Measurements from ENCODE around the gene ITGA2B. TPM values are rescaled to one million over a fixed set of nuclear protein-coding genes. Genes with fewer than 3 reads are reported as not detected.

ITGA2B gene
- total and polyA plus RNA-seq, 2 of the 8 experiments (the other 6 are each of a cell fraction or from before 2014, with no cell fraction given) = 6.9 to 12.3 TPM

DNA sequence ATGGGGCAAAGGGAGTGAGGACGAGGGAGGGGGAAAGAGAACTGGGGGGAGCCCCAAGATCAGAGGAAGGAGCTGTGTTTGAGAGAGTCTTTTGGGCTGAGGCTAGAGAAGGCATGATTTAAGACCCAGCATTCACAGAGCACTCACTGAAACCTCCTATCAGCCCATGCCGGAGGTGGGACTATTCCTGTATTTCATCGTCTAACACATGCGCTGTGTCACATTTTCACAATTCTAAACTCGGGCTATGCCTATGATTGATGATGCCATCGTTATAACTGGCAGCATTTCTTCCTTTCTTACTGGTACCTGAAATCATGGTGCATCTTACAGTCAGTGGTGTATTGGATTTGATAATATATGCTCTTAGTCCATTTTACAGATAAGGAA lies 29.3 kb downstream of the ITGA2B start:
- FAIRE-seq (no peak), DNase-seq (ENCODE audit: low read depth in 1 of 2, low spot score in 2 of 2) (no peak)
- no peak overlapping the region for H4K5ac ChIP-seq (ENCODE audit: insufficient read length, low read depth, low read length)
- no peak overlapping the region for H2AFZ ChIP-seq (ENCODE audit: low read length)
- 69% methylated on average over 6 of the region's 6 CpGs; no CpG with 5 or more reads in 1 of the 2 experiments for WGBS, 2 experiments (ENCODE audit: extremely low coverage in 1 of 2, insufficient coverage in 1 of 2, insufficient read length in 1 of 2, insufficient replicate concordance in 2 of 2, low coverage in 1 of 2, low lambda C conversion rate in 2 of 2, missing lambda C conversion rate in 1 of 2)
- H3K4me2 ChIP-seq (ENCODE audit: insufficient read depth in 1 of 2, low read depth in 2 of 2, low read length in 2 of 2) = no peak overlapping the region; a peak in 1 of 4 replicates
- H2BK120ac ChIP-seq (replicated peaks; ENCODE audit: low read depth, low read length) = no peak overlapping the region
- ChIA-PET POLR2A (ENCODE audit: partially characterized antibody) (interaction anchor here (0.6 to 3.8 kb wide), 7 partner anchors 12 to 1341 kb away, joined by 3 to 13 read pairs (median 3); partner anchors contain the start of genes GPATCH8 and RUNDC3A), CTCF (ENCODE audit: partially characterized antibody) (interaction anchor here (0.7 to 10.1 kb wide), 8 partner anchors 9 to 274 kb away, joined by 3 to 177 read pairs (median 4); partner anchors contain the start of gene GRN)
- H2BK12ac ChIP-seq (ENCODE audit: low read depth, low read length) = no peak overlapping the region
- no peak overlapping the region for H4K91ac ChIP-seq (replicated peaks; ENCODE audit: insufficient read length, low read length)
- no peak overlapping the region for H3K27ac ChIP-seq (ENCODE audit: low read depth, low read length)
- H3K23me2 ChIP-seq (ENCODE audit: low read depth, low read length) = peaks cover 2% of the 10 kb centered on the region; the same call in 1 of the 2 replicates
- no peaks in the 10 kb centered on the region for H3K9me3 ChIP-seq (ENCODE audit: insufficient read depth in 2 of 2, low read depth in 1 of 2, low read length in 1 of 2)
- no peak overlapping the region for H4K8ac ChIP-seq (ENCODE audit: extremely low read depth, insufficient read depth, low read length)
- no peak overlapping the region for H2BK15ac ChIP-seq (ENCODE audit: low read length)
- peaks cover 3 to 27% of the 10 kb centered on the region in 2 experiments for H4K20me1 ChIP-seq (replicated peaks in 1 of 2; ENCODE audit: control insufficient read depth in 1 of 2, insufficient read depth in 2 of 2, low read length in 2 of 2)
- TF ChIP-seq RFX5 (IDR thresholded peaks at IDR 0.05; ENCODE audit: borderline replicate concordance, low read depth, low read length) = no peak
- no peak for TF ChIP-seq POLR2A (IDR thresholded peaks at IDR 0.05; ENCODE audit: control extremely low read depth in 1 of 2, low read depth in 2 of 2, low read length in 2 of 2)
- TF ChIP-seq NANOG (IDR thresholded peaks at IDR 0.05; ENCODE audit: insufficient read depth, low read depth, low read length, poor library complexity, severe bottlenecking) = no peak
- no peak for TF ChIP-seq TAF7 (optimal IDR thresholded peaks at IDR 0.05; ENCODE audit: borderline replicate concordance, low read depth, low read length)
- TF ChIP-seq KDM1A (IDR thresholded peaks at IDR 0.05; ENCODE audit: borderline replicate concordance, low read length) = no peak
- TF ChIP-seq SRF (IDR thresholded peaks at IDR 0.05; ENCODE audit: low read depth, low read length) = no peak
- no peak overlapping the region for H3K4me3 ChIP-seq (ENCODE audit: extremely low read depth in 1 of 4, insufficient read depth in 2 of 4, low read depth in 3 of 4, low read length in 4 of 4)
- H3K23ac ChIP-seq (ENCODE audit: insufficient read length) = no peak overlapping the region
- H3K14ac ChIP-seq (ENCODE audit: insufficient read length) = no peak overlapping the region
- H3K79me2 ChIP-seq (ENCODE audit: control insufficient read depth in 1 of 2, insufficient read depth in 2 of 2, low read length in 2 of 2) = peaks cover 0 to 7% of the 10 kb centered on the region in 2 experiments; a peak in 1 of 4 replicates
- peaks cover 12% of the 10 kb centered on the region for H3K79me1 ChIP-seq (ENCODE audit: low read depth, low read length)
- peaks cover 0 to 6% (median 1%) of the 10 kb centered on the region in 4 experiments; a peak in 1 of 8 replicates for H3K36me3 ChIP-seq (ENCODE audit: control insufficient read depth in 2 of 4, insufficient read depth in 4 of 4, low read length in 3 of 4)
- H3K27me3 ChIP-seq (replicated peaks in 1 of 4; ENCODE audit: control insufficient read depth in 3 of 4, extremely low read depth in 1 of 4, insufficient read depth in 3 of 4, low read length in 3 of 4) = no peaks in the 10 kb centered on the region
- no peak overlapping the region for H3K4ac ChIP-seq (replicated peaks; ENCODE audit: insufficient read length, low read depth, low read length)
- H3K56ac ChIP-seq (replicated peaks; ENCODE audit: insufficient read length, low read depth, low read length) = no peak overlapping the region
- H3K18ac ChIP-seq (ENCODE audit: extremely low read depth, low read length) = no peak overlapping the region
- no peak overlapping the region for H3K9ac ChIP-seq (replicated peaks in 1 of 4; ENCODE audit: extremely low read depth in 1 of 4, low read depth in 3 of 4, low read length in 3 of 4)
- no peak overlapping the region for H2BK5ac ChIP-seq (ENCODE audit: low read depth, low read length)
- peaks cover 9 to 25% (median 18%) of the 10 kb centered on the region in 4 experiments for H3K4me1 ChIP-seq (replicated peaks in 1 of 4; ENCODE audit: control insufficient read depth in 3 of 4, insufficient read depth in 4 of 4, low read length in 3 of 4)
- no peak overlapping the region for H2AK5ac ChIP-seq (ENCODE audit: low read depth, low read length)
- H2BK20ac ChIP-seq (ENCODE audit: low read length) = no peak overlapping the region
